Left ventricle myocardium inferior (tissue), 1 donor: ENCODE results near the gene MAP4K3. TPM values are rescaled to one million over a fixed set of nuclear protein-coding genes. Genes with fewer than 3 reads are reported as not detected.

Experiments used
- DNase-seq: peaks from one replicate; pipeline ENCODE4 v3.0.0-alpha.2; 2020
- H3K27ac ChIP-seq: fragments of 200-600 bp; replicated peaks from 2 replicates; pipeline ENCODE4 v1.8.0; 2021
- H3K27me3 ChIP-seq: fragments of 200-600 bp; 2 replicates; pipeline ENCODE4 v1.8.0; 2021; ENCODE audit warnings: low read depth
- H3K36me3 ChIP-seq: fragments of 200-600 bp; 2 replicates; pipeline ENCODE4 v1.8.0; 2021
- H3K4me1 ChIP-seq: fragments of 200-600 bp; 2 replicates; pipeline ENCODE4 v1.8.0; 2021
- H3K4me3 ChIP-seq: fragments of 200-600 bp; 2 replicates; pipeline ENCODE4 v1.8.0; 2021; ENCODE audit warnings: mild to moderate bottlenecking, moderate library complexity
- H3K9me3 ChIP-seq: fragments of 200-600 bp; replicated peaks from 2 replicates; pipeline ENCODE4 v1.8.0; 2021
- CTCF ChIP-seq: fragments of 200-600 bp; IDR thresholded peaks from 2 replicates; pipeline ENCODE4 v1.8.0; 2021; ENCODE audit warnings: antibody characterized with exemption, mild to moderate bottlenecking, borderline replicate concordance
- intact Hi-C: fragments of 100-400 bp; cut with micrococcal nuclease; formaldehyde crosslinking; loops from one replicate; pipeline ENCODE4 v1.11.0; 2022
- total RNA-seq: library from RNA; stranded (reverse); fragmentation: NEBNext Ultra II Directional; extraction: Animal tissue kit (Norgen Biotek cat#: 25700); gene quantifications from one replicate; pipeline ENCODE4 v1.2.1, GENCODE V29; 2021
- donor health status: DM: no; HTN: yes; CAD: no; lungs with severe emphysema.

MAP4K3 gene
- total RNA-seq, 1 donor from 2014 or later: 37.1 TPM

- H3K27ac ChIP-seq: peak overlapping the region; percentile 22
- H3K36me3 ChIP-seq: no peaks in the 10 kb centered on the region
- peaks cover 100% of the 10 kb centered on the region for H3K4me1 ChIP-seq
- intact Hi-C loops: no loop called here
- H3K27me3 ChIP-seq: no peaks in the 10 kb centered on the region
- TF ChIP-seq CTCF: no peak
- no peak overlapping the region for H3K4me3 ChIP-seq
- no peak for DNase-seq
- no peaks in the 10 kb centered on the region for H3K9me3 ChIP-seq
Measured at GRCh38 chr2:39407516-39408296, 29.4 kb downstream of the MAP4K3 start.

GRCh38 chr2:39405364-39405763 lies 31.7 kb downstream of the MAP4K3 start:
- intact Hi-C loops: no loop called here
- no peak overlapping the region for H3K4me3 ChIP-seq
- no peaks in the 10 kb centered on the region for H3K27me3 ChIP-seq
- no peak for TF ChIP-seq CTCF
- no peak for DNase-seq
- H3K36me3 ChIP-seq: no peaks in the 10 kb centered on the region
- H3K4me1 ChIP-seq: peaks cover 100% of the 10 kb centered on the region
- H3K27ac ChIP-seq: no peak overlapping the region
- H3K9me3 ChIP-seq: no peaks in the 10 kb centered on the region

- intact Hi-C loops: no loop called here
- Histone ChIP-seq H3K27ac (peak overlapping the region; percentile 6), H3K9me3 (no peaks in the 10 kb centered on the region), H3K27me3 (no peaks in the 10 kb centered on the region), H3K4me3 (no peak overlapping the region), H3K4me1 (peaks cover 100% of the 10 kb centered on the region), H3K36me3 (no peaks in the 10 kb centered on the region)
- TF ChIP-seq CTCF: no peak
- DNase-seq: no peak
Measured at GRCh38 chr2:39403311-39403710, 33.8 kb downstream of the MAP4K3 start.

- no peak overlapping the region for H3K4me3 ChIP-seq
- no peak overlapping the region for H3K27ac ChIP-seq
- H3K9me3 ChIP-seq: no peaks in the 10 kb centered on the region
- H3K36me3 ChIP-seq: no peaks in the 10 kb centered on the region
- TF ChIP-seq CTCF: no peak
- H3K4me1 ChIP-seq: peaks cover 97% of the 10 kb centered on the region
- no peaks in the 10 kb centered on the region for H3K27me3 ChIP-seq
- DNase-seq: no peak
- intact Hi-C loops: no loop called here
Measured at GRCh38 chr2:39401319-39401718, 35.8 kb downstream of the MAP4K3 start.

GRCh38 chr2:39399570-39399969 lies 37.5 kb downstream of the MAP4K3 start:
- Histone ChIP-seq H3K27ac (peak overlapping the region; percentile 1), H3K27me3 (no peaks in the 10 kb centered on the region), H3K4me1 (peaks cover 97% of the 10 kb centered on the region), H3K36me3 (no peaks in the 10 kb centered on the region), H3K4me3 (no peak overlapping the region), H3K9me3 (no peaks in the 10 kb centered on the region)
- no peak for DNase-seq
- no peak for TF ChIP-seq CTCF
- intact Hi-C loops: no loop called here
